K562 (cell line): ENCODE measurements around the gene NECTIN4. TPM values are rescaled to one million over a fixed set of nuclear protein-coding genes. Genes with fewer than 3 reads are reported as not detected.

Experiments used
- ERF ChIP-seq: fragments of 450-650 bp; formaldehyde crosslinking; IDR thresholded peaks from 2 replicates; pipeline ENCODE4 v1.4.0; 2020; ENCODE audit warnings: mild to moderate bottlenecking, mixed read lengths
- ETV1 ChIP-seq: fragments of 450-650 bp; conservative IDR thresholded peaks from 2 replicates; pipeline ENCODE4 v1.6.1; 2016; ENCODE audit warnings: missing genetic modification characterization, control low read depth, low read depth, missing compliant biosample characterization
- FOXJ3 ChIP-seq: sonication (generic); formaldehyde crosslinking; IDR thresholded peaks from 2 replicates; pipeline ENCODE4 v1.4.0; 2020; ENCODE audit warnings: mild to moderate bottlenecking, missing genetic modification reagents
- FUS ChIP-seq: fragments of 200-400 bp; formaldehyde crosslinking; optimal IDR thresholded peaks from 2 replicates; pipeline ENCODE3; 2017; ENCODE audit warnings: low read depth, low read length
- NCOR1 ChIP-seq: fragments of 450-650 bp; IDR thresholded peaks from 2 replicates; pipeline ENCODE4 v1.6.1; 2016; ENCODE audit warnings: mild to moderate bottlenecking, moderate library complexity
- NELFE ChIP-seq: IDR thresholded peaks from 2 replicates; pipeline ENCODE4 v1.6.1; 2011; ENCODE audit warnings: mild to moderate bottlenecking; ENCODE audit not compliant: insufficient read depth, insufficient read length
- NR2F6 ChIP-seq: fragments of 450-650 bp; formaldehyde crosslinking; IDR thresholded peaks from 2 replicates; pipeline ENCODE4 v1.4.0; 2020; ENCODE audit warnings: mild to moderate bottlenecking
- NR3C1 ChIP-seq: sonication (generic); formaldehyde crosslinking; IDR thresholded peaks from 2 replicates; pipeline ENCODE4 v1.8.1; 2022; ENCODE audit warnings: missing genetic modification reagents
- SAP30 ChIP-seq: fragments of 200-600 bp; sonication (generic); IDR thresholded peaks from 2 replicates; pipeline ENCODE4 v1.6.1; 2012; ENCODE audit warnings: borderline replicate concordance, low read depth, mild to moderate bottlenecking, moderate library complexity, low read length, control low read depth, inconsistent platforms; ENCODE audit not compliant: insufficient read depth, poor library complexity, severe bottlenecking
- SMARCA4 ChIP-seq: fragments of 450-650 bp; IDR thresholded peaks from 2 replicates; pipeline ENCODE4 v1.6.1; 2016
- SMARCC2 ChIP-seq: fragments of 450-650 bp; IDR thresholded peaks from 2 replicates; pipeline ENCODE4 v1.6.1; 2017; ENCODE audit warnings: antibody characterized with exemption, moderate library complexity, mild to moderate bottlenecking, low read depth
- STAT5A ChIP-seq: IDR thresholded peaks from 2 replicates; pipeline ENCODE4 v1.6.1; 2012; ENCODE audit warnings: low read length, inconsistent platforms, borderline replicate concordance
- STAT5B ChIP-seq: fragments of 250-450 bp; sonication (Bioruptor Pico); IDR thresholded peaks from 2 replicates; pipeline ENCODE4 v1.8.0; 2021; ENCODE audit warnings: mild to moderate bottlenecking, inconsistent platforms
- ZC3H4 ChIP-seq: sonication (generic); formaldehyde crosslinking; IDR thresholded peaks from 2 replicates; pipeline ENCODE4 v1.9.0; 2021; ENCODE audit warnings: missing genetic modification reagents, borderline replicate concordance
- ZEB2 ChIP-seq: fragments of 450-650 bp; IDR thresholded peaks from 2 replicates; pipeline ENCODE4 v1.6.1; 2016
- ZNF140 ChIP-seq: fragments of 250-450 bp; sonication (Bioruptor Pico); IDR thresholded peaks from 2 replicates; pipeline ENCODE4 v1.8.0; 2021; ENCODE audit warnings: moderate library complexity, mild to moderate bottlenecking, inconsistent platforms
- ZNF668 ChIP-seq: fragments of 250-450 bp; sonication (Bioruptor Pico); IDR thresholded peaks from 2 replicates; pipeline ENCODE4 v1.8.0; 2022; ENCODE audit warnings: mild to moderate bottlenecking, inconsistent platforms
- polyA plus RNA-seq, 8 experiments: library from polyadenylated mRNA; depleted of rRNA in 4 of 8; stranded (reverse) in 5 of 8; unstranded in 3 of 8; fragments of >200 nt; fragmentation: Nextera tagmentation in 2 of 8; fragmentation: Illumina TruSeq in 1 of 8; extraction: Ambion mirVana in 2 of 8; extraction: Trizol in 1 of 8; gene quantifications; 2 replicates each; pipeline versions ENCODE4 v1.2.1 to v1.2.3, GENCODE V29; 2011 to 2014; ENCODE audit warnings: inconsistent platforms in 1 of 8, missing spikeins in 1 of 8
- total RNA-seq, 7 experiments: library from RNA; depleted of rRNA in 6 of 7; stranded (reverse); fragments of >200 nt in 6 of 7; fragmentation: Illumina TruSeq in 2 of 7; extraction: Trizol in 2 of 7; gene quantifications; 2 replicates each; pipeline versions ENCODE4 v1.2.1 to v1.2.3, GENCODE V29; 2011 to 2021; ENCODE audit warnings: low replicate concordance in 1 of 7
- TF ChIP-seq, protein P1 (sequence below): sonication (generic); IDR thresholded peaks from 2 replicates; pipeline ENCODE4 v1.6.1; 2016
- TF ChIP-seq, protein P2 (sequence below): fragments of 200-400 bp; formaldehyde crosslinking; IDR thresholded peaks from 2 replicates; pipeline ENCODE4 v1.6.1; 2017; ENCODE audit warnings: mild to moderate bottlenecking, low read depth, low read length, moderate library complexity
- TF ChIP-seq, protein P3 (sequence below): fragments of 250-450 bp; sonication (Bioruptor Pico); IDR thresholded peaks from 2 replicates; pipeline ENCODE4 v1.5.0; 2021; ENCODE audit warnings: mild to moderate bottlenecking, borderline replicate concordance
- TF ChIP-seq, protein P4 (sequence below): sonication (generic); formaldehyde crosslinking; IDR thresholded peaks from 2 replicates; pipeline ENCODE4 v1.8.0; 2022; ENCODE audit warnings: mild to moderate bottlenecking, missing genetic modification reagents
- TF ChIP-seq, protein P5 (sequence below): fragments of 450-650 bp; formaldehyde crosslinking; IDR thresholded peaks from 2 replicates; pipeline ENCODE4 v1.4.0; 2022; ENCODE audit warnings: mild to moderate bottlenecking, moderate library complexity

Gene NECTIN4
- total and polyA plus RNA-seq, 9 of the 15 experiments (the other 6 are each of a cell fraction or from before 2014, with no cell fraction given) = 0.01 to 0.09 TPM; not detected in 7

DNA sequence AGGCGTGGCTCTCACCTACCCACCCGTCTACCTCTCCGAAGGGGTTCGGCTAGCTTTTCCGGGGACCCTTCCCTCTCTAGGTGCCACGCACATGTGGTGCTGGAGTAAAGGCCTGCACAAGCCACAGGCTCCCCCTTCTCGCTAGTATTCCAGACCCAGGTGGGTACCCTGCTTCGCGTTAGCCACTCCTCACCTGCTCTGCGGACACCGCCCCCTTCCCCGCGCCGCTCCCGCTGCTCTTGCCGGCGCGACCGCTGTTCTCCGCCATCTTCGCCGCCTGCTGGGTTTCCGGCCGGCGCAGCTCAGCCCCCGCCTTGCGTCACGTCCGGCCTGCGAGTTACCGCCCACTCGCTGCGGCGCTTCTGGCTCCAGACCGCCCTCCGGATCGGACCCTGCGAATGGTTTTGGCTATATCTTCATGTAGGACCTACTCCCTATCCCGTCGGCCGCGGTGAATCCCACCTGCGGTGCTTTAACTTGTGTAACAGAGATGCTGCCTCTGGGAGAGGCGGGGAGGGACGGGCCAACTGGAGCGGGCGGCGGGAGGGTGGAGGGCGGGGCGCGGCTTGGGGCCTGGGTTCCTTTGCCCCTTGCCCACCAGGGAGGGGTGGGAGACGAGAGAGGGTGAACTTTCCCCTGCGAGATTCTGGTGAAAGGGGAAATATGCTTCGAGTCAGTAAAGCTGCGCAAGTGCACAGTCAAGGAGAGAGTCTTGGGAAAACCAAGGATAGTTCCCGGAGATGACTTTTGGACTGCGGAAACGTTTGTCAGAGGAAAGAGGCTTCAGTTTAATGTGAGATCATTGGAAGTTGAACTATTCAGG, 28.6 kb upstream of the NECTIN4 start, which contains the start of the genes NIT1 and PFDN2 (continued):
- TF ChIP-seq, protein P1, sequence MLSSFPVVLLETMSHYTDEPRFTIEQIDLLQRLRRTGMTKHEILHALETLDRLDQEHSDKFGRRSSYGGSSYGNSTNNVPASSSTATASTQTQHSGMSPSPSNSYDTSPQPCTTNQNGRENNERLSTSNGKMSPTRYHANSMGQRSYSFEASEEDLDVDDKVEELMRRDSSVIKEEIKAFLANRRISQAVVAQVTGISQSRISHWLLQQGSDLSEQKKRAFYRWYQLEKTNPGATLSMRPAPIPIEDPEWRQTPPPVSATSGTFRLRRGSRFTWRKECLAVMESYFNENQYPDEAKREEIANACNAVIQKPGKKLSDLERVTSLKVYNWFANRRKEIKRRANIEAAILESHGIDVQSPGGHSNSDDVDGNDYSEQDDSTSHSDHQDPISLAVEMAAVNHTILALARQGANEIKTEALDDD = 0 out of 2 replicates have a peak, but pooled peaks have one; percentile 65
- TF ChIP-seq FOXJ3 (CRISPR knock-in tag) (no peak), NR2F6 (CRISPR knock-in tag) (no peak), SMARCA4 (no peak), STAT5B (CRISPR knock-in tag) (no peak), FUS (no peak), ETV1 (peak; percentile 89), SAP30 (peak; percentile 97), ZEB2 (no peak), ZNF140 (CRISPR knock-in tag) (no peak), NCOR1 (no peak), STAT5A (no peak), ERF (CRISPR knock-in tag) (0 out of 2 replicates have a peak, but pooled peaks have one; percentile 80), ZC3H4 (CRISPR knock-in tag) (no peak), SMARCC2 (no peak), NELFE (no peak), NR3C1 (no peak), ZNF668 (CRISPR knock-in tag) (no peak)
- TF ChIP-seq, protein P2, sequence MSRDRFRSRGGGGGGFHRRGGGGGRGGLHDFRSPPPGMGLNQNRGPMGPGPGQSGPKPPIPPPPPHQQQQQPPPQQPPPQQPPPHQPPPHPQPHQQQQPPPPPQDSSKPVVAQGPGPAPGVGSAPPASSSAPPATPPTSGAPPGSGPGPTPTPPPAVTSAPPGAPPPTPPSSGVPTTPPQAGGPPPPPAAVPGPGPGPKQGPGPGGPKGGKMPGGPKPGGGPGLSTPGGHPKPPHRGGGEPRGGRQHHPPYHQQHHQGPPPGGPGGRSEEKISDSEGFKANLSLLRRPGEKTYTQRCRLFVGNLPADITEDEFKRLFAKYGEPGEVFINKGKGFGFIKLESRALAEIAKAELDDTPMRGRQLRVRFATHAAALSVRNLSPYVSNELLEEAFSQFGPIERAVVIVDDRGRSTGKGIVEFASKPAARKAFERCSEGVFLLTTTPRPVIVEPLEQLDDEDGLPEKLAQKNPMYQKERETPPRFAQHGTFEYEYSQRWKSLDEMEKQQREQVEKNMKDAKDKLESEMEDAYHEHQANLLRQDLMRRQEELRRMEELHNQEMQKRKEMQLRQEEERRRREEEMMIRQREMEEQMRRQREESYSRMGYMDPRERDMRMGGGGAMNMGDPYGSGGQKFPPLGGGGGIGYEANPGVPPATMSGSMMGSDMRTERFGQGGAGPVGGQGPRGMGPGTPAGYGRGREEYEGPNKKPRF = no peak
- TF ChIP-seq, protein P3, sequence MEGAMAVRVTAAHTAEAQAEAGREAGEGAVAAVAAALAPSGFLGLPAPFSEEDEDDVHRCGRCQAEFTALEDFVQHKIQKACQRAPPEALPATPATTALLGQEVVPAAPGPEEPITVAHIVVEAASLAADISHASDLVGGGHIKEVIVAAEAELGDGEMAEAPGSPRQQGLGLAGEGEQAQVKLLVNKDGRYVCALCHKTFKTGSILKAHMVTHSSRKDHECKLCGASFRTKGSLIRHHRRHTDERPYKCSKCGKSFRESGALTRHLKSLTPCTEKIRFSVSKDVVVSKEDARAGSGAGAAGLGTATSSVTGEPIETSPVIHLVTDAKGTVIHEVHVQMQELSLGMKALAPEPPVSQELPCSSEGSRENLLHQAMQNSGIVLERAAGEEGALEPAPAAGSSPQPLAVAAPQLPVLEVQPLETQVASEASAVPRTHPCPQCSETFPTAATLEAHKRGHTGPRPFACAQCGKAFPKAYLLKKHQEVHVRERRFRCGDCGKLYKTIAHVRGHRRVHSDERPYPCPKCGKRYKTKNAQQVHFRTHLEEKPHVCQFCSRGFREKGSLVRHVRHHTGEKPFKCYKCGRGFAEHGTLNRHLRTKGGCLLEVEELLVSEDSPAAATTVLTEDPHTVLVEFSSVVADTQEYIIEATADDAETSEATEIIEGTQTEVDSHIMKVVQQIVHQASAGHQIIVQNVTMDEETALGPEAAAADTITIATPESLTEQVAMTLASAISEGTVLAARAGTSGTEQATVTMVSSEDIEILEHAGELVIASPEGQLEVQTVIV (CRISPR knock-in tag) = no peak
- TF ChIP-seq, protein P4, sequence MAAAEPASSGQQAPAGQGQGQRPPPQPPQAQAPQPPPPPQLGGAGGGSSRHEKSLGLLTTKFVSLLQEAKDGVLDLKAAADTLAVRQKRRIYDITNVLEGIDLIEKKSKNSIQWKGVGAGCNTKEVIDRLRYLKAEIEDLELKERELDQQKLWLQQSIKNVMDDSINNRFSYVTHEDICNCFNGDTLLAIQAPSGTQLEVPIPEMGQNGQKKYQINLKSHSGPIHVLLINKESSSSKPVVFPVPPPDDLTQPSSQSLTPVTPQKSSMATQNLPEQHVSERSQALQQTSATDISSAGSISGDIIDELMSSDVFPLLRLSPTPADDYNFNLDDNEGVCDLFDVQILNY (CRISPR knock-in tag) = peak; percentile 85; the same call in 1 of the 2 replicates
- TF ChIP-seq, protein P5, sequence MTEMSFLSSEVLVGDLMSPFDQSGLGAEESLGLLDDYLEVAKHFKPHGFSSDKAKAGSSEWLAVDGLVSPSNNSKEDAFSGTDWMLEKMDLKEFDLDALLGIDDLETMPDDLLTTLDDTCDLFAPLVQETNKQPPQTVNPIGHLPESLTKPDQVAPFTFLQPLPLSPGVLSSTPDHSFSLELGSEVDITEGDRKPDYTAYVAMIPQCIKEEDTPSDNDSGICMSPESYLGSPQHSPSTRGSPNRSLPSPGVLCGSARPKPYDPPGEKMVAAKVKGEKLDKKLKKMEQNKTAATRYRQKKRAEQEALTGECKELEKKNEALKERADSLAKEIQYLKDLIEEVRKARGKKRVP (CRISPR knock-in tag) = no peak
